Mucosa of descending colon (tissue), 3 donors: Measurements from ENCODE around the gene GNAI1. TPM values are rescaled to one million over a fixed set of nuclear protein-coding genes. Genes with fewer than 3 reads are reported as not detected.

ENCODE experiments used
- ATAC-seq: fragments of 200-7000 bp; cut with Tn5 transposase; one replicate; pipeline ENCODE4 v1.9.1; 2020; ENCODE audit warnings: mild to moderate bottlenecking, moderate library complexity
- DNase-seq, 3 donors: peaks; one replicate each; pipeline ENCODE4 v3.0.0-alpha.2; 2020
- H3K36me3 ChIP-seq: fragments of 200-600 bp; one replicate; pipeline ENCODE4 v1.8.0; 2021; ENCODE audit warnings: low read depth, mild to moderate bottlenecking
- H3K4me1 ChIP-seq: fragments of 200-600 bp; one replicate; pipeline ENCODE4 v1.8.0; 2021; ENCODE audit warnings: low read depth, mild to moderate bottlenecking
- H3K4me3 ChIP-seq: fragments of 200-600 bp; one replicate; pipeline ENCODE4 v1.8.0; 2021; ENCODE audit warnings: mild to moderate bottlenecking
- H3K9me3 ChIP-seq: fragments of 200-600 bp; one replicate; pipeline ENCODE4 v1.8.0; 2021; ENCODE audit warnings: mild to moderate bottlenecking
- intact Hi-C, 2 donors: fragments of 100-400 bp; cut with DNase I in 1 of 2; cut with micrococcal nuclease in 1 of 2; formaldehyde crosslinking; loops; one replicate each; pipeline versions ENCODE4 v1.11.0 to v1.11.1; 2022; cut with DNase I, micrococcal nuclease
- total RNA-seq, 3 donors: library from RNA; stranded (reverse); fragmentation: NEBNext Ultra II Directional in 2 of 3; extraction: Animal tissue kit (Norgen Biotek cat#: 25700) in 2 of 3; gene quantifications; one replicate each; pipeline versions ENCODE4 v1.2.1 to v1.2.4, GENCODE V29; 2021 to 2023
- TF ChIP-seq, protein P1 (sequence below): fragments of 200-600 bp; IDR thresholded peaks from one replicate; pipeline ENCODE4 v1.8.0; 2022; ENCODE audit warnings: antibody characterized with exemption, mild to moderate bottlenecking
- donor health status: DM: no; HTN: no; CAD: no; lungs with moderate emphysema.
- donor health status: DM: no; HTN: no; CAD: no.
- donor health status: DM: no; HTN: yes; CAD: no.

The GNAI1 gene
- total RNA-seq, 3 donors from 2014 or later, result 18.1 to 59.3 (median 23.1) TPM

DNA sequence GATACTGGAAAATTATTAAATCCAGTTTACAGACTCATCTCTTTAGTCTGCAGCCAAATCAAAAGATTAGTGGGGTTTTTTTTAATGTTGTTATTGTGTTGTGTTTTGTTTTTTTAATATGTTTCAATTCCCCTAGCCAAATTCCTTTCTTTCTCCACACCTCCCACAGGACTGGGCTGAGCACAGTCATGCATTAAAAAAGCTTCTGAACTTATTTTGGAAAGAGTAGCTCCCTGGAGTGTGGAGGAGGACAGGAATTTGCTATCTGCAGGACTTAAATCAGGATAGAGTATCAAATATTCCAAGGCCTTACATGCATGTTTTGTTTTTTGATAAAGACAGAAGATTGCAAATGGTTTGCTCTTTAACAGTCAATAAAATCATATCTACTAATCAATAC is 90.7 kb downstream of the GNAI1 start:
- Histone ChIP-seq H3K4me1 (no peaks in the 10 kb centered on the region), H3K36me3 (no peaks in the 10 kb centered on the region), H3K4me3 (no peak overlapping the region), H3K9me3 (no peaks in the 10 kb centered on the region)
- ATAC-seq (no peak), DNase-seq (no peak)
- TF ChIP-seq, protein P1, sequence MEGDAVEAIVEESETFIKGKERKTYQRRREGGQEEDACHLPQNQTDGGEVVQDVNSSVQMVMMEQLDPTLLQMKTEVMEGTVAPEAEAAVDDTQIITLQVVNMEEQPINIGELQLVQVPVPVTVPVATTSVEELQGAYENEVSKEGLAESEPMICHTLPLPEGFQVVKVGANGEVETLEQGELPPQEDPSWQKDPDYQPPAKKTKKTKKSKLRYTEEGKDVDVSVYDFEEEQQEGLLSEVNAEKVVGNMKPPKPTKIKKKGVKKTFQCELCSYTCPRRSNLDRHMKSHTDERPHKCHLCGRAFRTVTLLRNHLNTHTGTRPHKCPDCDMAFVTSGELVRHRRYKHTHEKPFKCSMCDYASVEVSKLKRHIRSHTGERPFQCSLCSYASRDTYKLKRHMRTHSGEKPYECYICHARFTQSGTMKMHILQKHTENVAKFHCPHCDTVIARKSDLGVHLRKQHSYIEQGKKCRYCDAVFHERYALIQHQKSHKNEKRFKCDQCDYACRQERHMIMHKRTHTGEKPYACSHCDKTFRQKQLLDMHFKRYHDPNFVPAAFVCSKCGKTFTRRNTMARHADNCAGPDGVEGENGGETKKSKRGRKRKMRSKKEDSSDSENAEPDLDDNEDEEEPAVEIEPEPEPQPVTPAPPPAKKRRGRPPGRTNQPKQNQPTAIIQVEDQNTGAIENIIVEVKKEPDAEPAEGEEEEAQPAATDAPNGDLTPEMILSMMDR, result no peak
- intact Hi-C loops, result no loop called here

- TF ChIP-seq, protein P1, result no peak
- DNase-seq, result no peak
- Histone ChIP-seq H3K36me3 (no peaks in the 10 kb centered on the region), H3K4me3 (no peak overlapping the region), H3K9me3 (no peaks in the 10 kb centered on the region), H3K4me1 (no peaks in the 10 kb centered on the region)
- no peak for ATAC-seq
- intact Hi-C loops, result no loop called here
These were observed 92.0 kb downstream of the GNAI1 start for GRCh38 chr7:80226629-80227028.

DNA sequence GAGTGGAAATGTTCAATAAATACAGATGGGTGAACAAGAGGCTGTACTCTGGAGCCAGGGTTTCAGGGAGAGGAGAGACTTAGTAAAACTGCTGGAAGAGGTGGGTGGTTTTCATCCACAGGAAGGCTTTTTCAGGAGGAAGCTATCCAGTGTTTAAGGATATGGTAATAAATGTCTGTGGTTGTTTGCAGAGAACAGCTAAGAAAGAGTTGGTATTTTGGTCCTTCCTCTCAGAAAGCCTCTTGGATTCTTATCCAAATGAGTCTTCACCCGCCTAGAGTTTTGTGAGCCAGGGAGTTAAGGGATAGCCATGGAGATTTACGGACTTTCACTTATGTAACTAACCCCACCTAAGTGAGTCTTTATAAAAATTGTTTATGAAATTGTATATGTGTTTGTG is 95.7 kb downstream of the GNAI1 start:
- no peaks in the 10 kb centered on the region for H3K9me3 ChIP-seq
- DNase-seq (no peak), ATAC-seq (no peak)
- no peak overlapping the region for H3K4me3 ChIP-seq
- intact Hi-C loops, result no loop called here
- TF ChIP-seq, protein P1, result no peak
- H3K4me1 ChIP-seq, result no peaks in the 10 kb centered on the region
- no peaks in the 10 kb centered on the region for H3K36me3 ChIP-seq

DNA sequence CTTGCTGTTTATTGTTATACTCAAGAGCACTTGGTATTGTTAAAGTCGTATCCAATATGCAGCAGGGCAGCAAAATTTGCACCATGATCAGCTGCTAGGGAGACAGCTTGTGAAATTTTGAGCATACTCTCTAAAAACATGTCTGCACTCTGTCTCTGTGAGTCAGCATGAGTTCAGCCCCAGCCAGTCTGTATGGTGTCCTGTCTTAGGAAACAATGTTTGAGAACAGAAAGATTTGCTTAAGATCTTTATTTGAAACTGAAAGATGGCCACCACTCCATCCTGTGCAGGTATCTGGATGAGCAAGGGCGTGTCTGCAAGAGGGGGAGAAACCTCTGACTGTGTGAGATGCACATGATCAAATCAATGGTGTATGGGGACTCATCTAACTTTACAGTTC is 97.1 kb downstream of the GNAI1 start:
- intact Hi-C loops, result no loop called here
- TF ChIP-seq, protein P1, result no peak
- Histone ChIP-seq H3K4me1 (no peaks in the 10 kb centered on the region), H3K36me3 (no peaks in the 10 kb centered on the region), H3K4me3 (no peak overlapping the region), H3K9me3 (no peaks in the 10 kb centered on the region)
- DNase-seq (no peak), ATAC-seq (no peak)

- DNase-seq (no peak), ATAC-seq (no peak)
- no peaks in the 10 kb centered on the region for H3K9me3 ChIP-seq
These were observed 98.5 kb downstream of the GNAI1 start for GRCh38 chr7:80232979-80233724.

More at GRCh38 chr7:80232979-80233724, 98.5 kb downstream of the GNAI1 start:
- TF ChIP-seq, protein P1, result no peak
- intact Hi-C loops, result no loop called here
- Histone ChIP-seq H3K4me3 (no peak overlapping the region), H3K36me3 (no peaks in the 10 kb centered on the region), H3K4me1 (no peaks in the 10 kb centered on the region)
